Measurements from ENCODE around the gene CFAP77. TPM values are rescaled to one million over a fixed set of nuclear protein-coding genes. Genes with fewer than 3 reads are reported as not detected.
A peak's percentile ranks its signal among the peaks of the same experiment; 100 is the strongest.

The CFAP77 gene
- total and polyA plus RNA-seq, 9 donors: 0.11 to 13.8 (median 0.47) TPM; not detected in 4

DNA sequence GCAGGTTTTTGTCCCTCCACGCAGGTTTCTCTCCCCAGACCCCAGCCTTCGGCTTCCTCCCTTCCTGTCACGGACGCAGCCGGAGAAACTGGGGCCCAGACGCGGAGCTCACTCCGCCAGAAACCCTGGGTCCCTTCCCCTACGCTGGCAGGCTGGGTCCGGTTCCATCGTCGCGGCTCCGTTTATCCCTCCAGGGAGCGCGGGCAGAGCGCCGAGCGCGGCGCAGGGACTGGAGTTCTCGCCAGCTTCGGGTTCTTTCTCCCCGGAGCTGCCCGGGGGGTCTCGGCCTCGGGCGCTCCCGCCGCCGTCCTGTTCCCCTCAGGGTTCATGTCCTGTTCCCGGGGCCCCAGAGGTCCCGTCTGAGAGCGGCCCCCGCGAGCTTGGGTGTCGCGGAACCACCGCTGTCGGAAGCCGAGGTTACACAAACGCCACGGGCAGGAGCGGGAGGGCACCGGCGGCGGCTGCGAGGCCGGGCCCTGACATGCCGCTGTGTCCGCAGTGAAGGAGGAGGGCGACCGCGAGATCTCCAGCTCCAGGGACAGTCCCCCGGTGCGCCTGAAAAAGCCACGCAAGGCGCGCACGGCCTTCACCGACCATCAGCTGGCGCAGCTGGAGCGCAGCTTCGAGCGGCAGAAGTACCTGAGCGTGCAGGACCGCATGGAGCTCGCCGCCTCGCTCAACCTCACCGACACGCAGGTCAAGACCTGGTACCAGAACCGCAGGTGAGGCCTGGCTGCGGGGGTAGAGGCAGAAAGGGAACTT is 177.0 kb downstream of the CFAP77 start:
- no peaks in the 10 kb centered on the region for H3K9me3 ChIP-seq
- peaks cover 1% of the 10 kb centered on the region for H3K4me1 ChIP-seq (ENCODE audit: insufficient read depth)
- WGBS, 3 donors: 4 to 5% (median 4%) methylated on average over 35 to 74 of the region's 74 CpGs
- no peak overlapping the region for H3K4me3 ChIP-seq
- no peak overlapping the region for H3K27ac ChIP-seq
- TF ChIP-seq, protein P1, sequence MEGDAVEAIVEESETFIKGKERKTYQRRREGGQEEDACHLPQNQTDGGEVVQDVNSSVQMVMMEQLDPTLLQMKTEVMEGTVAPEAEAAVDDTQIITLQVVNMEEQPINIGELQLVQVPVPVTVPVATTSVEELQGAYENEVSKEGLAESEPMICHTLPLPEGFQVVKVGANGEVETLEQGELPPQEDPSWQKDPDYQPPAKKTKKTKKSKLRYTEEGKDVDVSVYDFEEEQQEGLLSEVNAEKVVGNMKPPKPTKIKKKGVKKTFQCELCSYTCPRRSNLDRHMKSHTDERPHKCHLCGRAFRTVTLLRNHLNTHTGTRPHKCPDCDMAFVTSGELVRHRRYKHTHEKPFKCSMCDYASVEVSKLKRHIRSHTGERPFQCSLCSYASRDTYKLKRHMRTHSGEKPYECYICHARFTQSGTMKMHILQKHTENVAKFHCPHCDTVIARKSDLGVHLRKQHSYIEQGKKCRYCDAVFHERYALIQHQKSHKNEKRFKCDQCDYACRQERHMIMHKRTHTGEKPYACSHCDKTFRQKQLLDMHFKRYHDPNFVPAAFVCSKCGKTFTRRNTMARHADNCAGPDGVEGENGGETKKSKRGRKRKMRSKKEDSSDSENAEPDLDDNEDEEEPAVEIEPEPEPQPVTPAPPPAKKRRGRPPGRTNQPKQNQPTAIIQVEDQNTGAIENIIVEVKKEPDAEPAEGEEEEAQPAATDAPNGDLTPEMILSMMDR (IDR thresholded peaks at IDR 0.05): no peak
- TF ChIP-seq POLR2A (IDR thresholded peaks at IDR 0.05) (no peak), EP300 (IDR thresholded peaks at IDR 0.05) (no peak)
- no peak for DNase-seq
- intact Hi-C loops (cut with DNase I): no loop called here
- no peaks in the 10 kb centered on the region for H3K36me3 ChIP-seq
- peaks cover 4% of the 10 kb centered on the region for H3K27me3 ChIP-seq

DNA sequence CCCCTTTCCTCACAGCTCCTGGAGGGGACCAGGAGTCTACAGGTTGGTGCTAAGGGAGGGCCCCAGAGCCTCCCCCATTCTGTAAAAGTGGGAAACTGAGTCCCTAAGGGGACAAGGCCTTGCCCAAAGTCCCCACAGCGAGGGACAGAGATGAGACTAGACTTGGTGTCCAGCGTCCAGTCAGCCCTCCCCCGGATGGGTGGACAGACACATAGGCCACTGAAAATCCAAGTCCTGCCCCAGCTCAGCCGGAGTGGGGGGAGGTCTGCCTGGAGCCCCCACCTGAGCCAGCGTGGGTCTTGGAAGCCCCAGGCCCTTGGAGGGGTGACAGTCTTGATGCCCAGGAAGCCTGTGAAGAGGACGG is 177.6 kb downstream of the CFAP77 start:
- H3K9me3 ChIP-seq: no peaks in the 10 kb centered on the region
- peaks cover 4% of the 10 kb centered on the region for H3K27me3 ChIP-seq
- 12 to 22% (median 14%) methylated on average over 6 of the region's 6 CpGs for WGBS, 3 donors
- intact Hi-C loops (cut with DNase I): no loop called here
- H3K27ac ChIP-seq: no peak overlapping the region
- DNase-seq: no peak
- no peak overlapping the region for H3K4me3 ChIP-seq
- no peak for TF ChIP-seq EP300 (IDR thresholded peaks at IDR 0.05)
- TF ChIP-seq, protein P1 (IDR thresholded peaks at IDR 0.05): no peak
- no peak for TF ChIP-seq POLR2A (IDR thresholded peaks at IDR 0.05)
- H3K36me3 ChIP-seq: no peaks in the 10 kb centered on the region
- H3K4me1 ChIP-seq (ENCODE audit: insufficient read depth): no peaks in the 10 kb centered on the region

DNA sequence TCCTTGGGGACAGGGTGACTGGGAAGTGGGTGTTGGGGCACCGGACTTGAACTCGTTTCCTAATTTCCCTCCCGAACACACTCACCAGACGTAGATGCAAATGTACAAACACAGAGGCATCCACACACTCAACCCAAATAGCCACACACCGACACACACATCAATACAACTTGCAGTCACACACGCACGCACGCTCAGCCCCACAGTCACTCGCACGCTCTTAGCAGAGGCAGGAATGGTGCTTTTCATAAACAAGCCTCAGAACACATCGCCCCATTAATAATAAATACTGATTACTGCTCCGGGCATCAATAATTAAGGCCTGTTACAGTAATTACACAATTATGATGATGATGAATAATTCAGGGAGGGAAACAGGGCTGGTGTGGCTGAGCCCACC is 178.1 kb downstream of the CFAP77 start:
- Histone ChIP-seq H3K36me3 (no peaks in the 10 kb centered on the region), H3K4me1 (ENCODE audit: insufficient read depth) (no peaks in the 10 kb centered on the region), H3K4me3 (no peak overlapping the region), H3K27me3 (peaks cover 4% of the 10 kb centered on the region), H3K9me3 (no peaks in the 10 kb centered on the region), H3K27ac (no peak overlapping the region)
- TF ChIP-seq, protein P1 (IDR thresholded peaks at IDR 0.05): no peak
- TF ChIP-seq POLR2A (IDR thresholded peaks at IDR 0.05) (no peak), EP300 (IDR thresholded peaks at IDR 0.05) (no peak)
- intact Hi-C loops (cut with DNase I): no loop called here
- no peak for DNase-seq
- WGBS, 3 donors: 23 to 33% (median 27%) methylated on average over 12 of the region's 12 CpGs

DNA sequence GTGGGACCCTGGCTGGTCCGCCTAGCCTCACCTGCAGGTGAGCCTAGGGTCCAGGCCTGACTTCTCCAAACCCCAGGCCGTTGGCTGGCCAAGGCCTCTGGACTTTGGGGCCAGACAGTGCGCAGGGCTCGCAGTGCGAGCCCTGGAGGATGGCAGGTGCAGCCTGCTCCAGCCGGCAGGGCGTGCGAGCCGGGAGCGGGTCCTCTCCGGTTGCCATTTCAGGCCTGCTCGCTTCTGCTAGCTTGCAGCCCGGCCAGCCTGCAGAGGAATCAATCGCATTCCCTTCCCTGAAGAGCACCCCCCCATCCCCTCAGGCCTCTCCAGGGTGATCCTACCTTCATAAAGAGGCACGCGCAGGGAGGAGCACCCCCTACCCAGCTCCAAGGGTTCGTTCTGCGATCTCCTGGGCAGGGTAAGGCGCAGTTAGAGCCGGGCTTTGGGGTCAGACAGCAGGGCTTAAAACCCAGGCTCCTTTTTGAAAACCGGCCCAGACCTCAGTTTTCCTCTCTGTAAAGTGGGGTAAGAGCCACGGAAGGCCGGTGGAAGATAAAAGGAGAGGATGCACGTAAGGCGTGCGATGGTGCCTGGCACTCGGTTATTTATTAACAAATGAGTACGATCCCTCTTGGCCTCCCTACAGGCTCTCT is 178.6 kb downstream of the CFAP77 start:
- Histone ChIP-seq H3K4me3 (no peak overlapping the region), H3K27ac (peak overlapping the region in 1 of 2 donors; percentile 1), H3K27me3 (peaks cover 4% of the 10 kb centered on the region), H3K4me1 (ENCODE audit: insufficient read depth) (no peaks in the 10 kb centered on the region), H3K36me3 (no peaks in the 10 kb centered on the region), H3K9me3 (no peaks in the 10 kb centered on the region)
- 5 to 13% (median 7%) methylated on average over 28 of the region's 28 CpGs for WGBS, 3 donors
- DNase-seq: no peak
- intact Hi-C loops (cut with DNase I): no loop called here
- no peak for TF ChIP-seq EP300 (IDR thresholded peaks at IDR 0.05)
- TF ChIP-seq, protein P1 (IDR thresholded peaks at IDR 0.05): no peak
- no peak for TF ChIP-seq POLR2A (IDR thresholded peaks at IDR 0.05)
